ENCODE results near the gene ZNF575.

- TF ChIP-seq, protein P1, sequence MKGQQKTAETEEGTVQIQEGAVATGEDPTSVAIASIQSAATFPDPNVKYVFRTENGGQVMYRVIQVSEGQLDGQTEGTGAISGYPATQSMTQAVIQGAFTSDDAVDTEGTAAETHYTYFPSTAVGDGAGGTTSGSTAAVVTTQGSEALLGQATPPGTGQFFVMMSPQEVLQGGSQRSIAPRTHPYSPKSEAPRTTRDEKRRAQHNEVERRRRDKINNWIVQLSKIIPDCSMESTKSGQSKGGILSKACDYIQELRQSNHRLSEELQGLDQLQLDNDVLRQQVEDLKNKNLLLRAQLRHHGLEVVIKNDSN (CRISPR knock-in tag; IDR thresholded peaks at IDR 0.05): no peak
- TF ChIP-seq AFF4 (CRISPR knock-in tag; IDR thresholded peaks at IDR 0.05; ENCODE audit: borderline replicate concordance): no peak
- TF ChIP-seq CTCF (IDR thresholded peaks at IDR 0.05): no peak
- no peak for TF ChIP-seq SP1 (CRISPR knock-in tag; conservative IDR thresholded peaks at IDR 0.05)
Observed at GRCh38 chr19:43518051-43518450, 14.9 kb upstream of the ZNF575 start.

Measured in WTC11 (cell line).